OCI-LY3 (cell line): ENCODE data around the gene COL6A3.
"Not testable (repeated sequence)": the region's sequence is repeated elsewhere in the genome, so short reads cannot be mapped to it uniquely, and the experiment has no call there.

Experiments used
- CTCF ChIP-seq: fragments of 200-600, 300-600 bp; sonication (generic); IDR thresholded peaks from 2 replicates; pipeline ENCODE4 v1.5.1; 2014; ENCODE audit warnings: antibody characterized with exemption, low read length, low read depth
- EZH2phosphoT487 ChIP-seq: fragments of 200-600 bp; shearing (Covaris generic); IDR thresholded peaks from 2 replicates; pipeline ENCODE4 v1.6.1; 2018; ENCODE audit warnings: antibody characterized with exemption, mixed run types, low read depth

- TF ChIP-seq CTCF, EZH2phosphoT487: not testable (repeated sequence)
These were observed 59.8 kb downstream of the COL6A3 start for GRCh38 chr2:237354172-237354571.
